Fibroblast of the aortic adventitia (primary cell): ENCODE measurements around the gene ZNF423. TPM values are rescaled to one million over a fixed set of nuclear protein-coding genes. Genes with fewer than 3 reads are reported as not detected.
A peak's percentile ranks its signal among the peaks of the same experiment; 100 is the strongest.

Experiments used
- DNase-seq: peaks from one replicate; pipeline ENCODE4 v3.0.0-alpha.2; 2010; ENCODE audit warnings: low read depth
- H3K4me3 ChIP-seq: 2 replicates; pipeline ENCODE4 v1.5.1; 2011; ENCODE audit warnings: low read depth, mild to moderate bottlenecking, control low read depth, low read length, moderate library complexity
- total RNA-seq: library from RNA; depleted of rRNA; stranded (reverse); fragments of >200 nt; gene quantifications from 2 replicates; pipeline ENCODE4 v1.2.3, GENCODE V29; 2012; ENCODE audit warnings: low replicate concordance
- TF ChIP-seq, protein P1 (sequence below): IDR thresholded peaks from 2 replicates; pipeline ENCODE4 v1.5.1; 2011; ENCODE audit warnings: mild to moderate bottlenecking, low read length, control low read depth, inconsistent platforms; ENCODE audit not compliant: insufficient read depth

ZNF423 gene
- total RNA-seq, 1 donor: 13.5 TPM

DNA sequence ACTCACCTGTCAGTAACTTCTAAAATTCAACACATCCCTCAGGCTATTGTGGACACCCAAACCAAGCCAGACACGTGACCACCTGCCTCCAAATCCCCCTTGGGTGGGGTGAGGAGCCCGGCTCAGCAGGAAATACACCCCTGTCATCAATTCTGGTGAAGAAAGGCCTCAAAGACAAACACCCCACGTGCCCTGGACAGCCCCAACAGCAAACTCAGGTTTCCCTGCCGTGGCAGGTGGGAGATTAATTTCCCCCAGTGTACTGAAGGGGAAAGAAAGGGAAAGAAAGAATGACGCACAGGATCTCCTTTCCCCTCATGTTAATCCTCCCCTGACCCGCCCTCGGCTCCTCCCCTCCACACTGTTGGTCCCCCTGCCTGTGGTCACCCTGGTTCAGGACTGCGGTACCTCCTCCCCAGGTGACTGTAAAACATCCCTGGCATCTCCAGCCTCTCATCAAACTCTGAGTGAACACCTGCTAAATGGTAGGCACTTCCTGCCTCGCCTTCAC is 98.3 kb downstream of the ZNF423 start:
- no peak overlapping the region for H3K4me3 ChIP-seq
- no peak for DNase-seq
- TF ChIP-seq, protein P1, sequence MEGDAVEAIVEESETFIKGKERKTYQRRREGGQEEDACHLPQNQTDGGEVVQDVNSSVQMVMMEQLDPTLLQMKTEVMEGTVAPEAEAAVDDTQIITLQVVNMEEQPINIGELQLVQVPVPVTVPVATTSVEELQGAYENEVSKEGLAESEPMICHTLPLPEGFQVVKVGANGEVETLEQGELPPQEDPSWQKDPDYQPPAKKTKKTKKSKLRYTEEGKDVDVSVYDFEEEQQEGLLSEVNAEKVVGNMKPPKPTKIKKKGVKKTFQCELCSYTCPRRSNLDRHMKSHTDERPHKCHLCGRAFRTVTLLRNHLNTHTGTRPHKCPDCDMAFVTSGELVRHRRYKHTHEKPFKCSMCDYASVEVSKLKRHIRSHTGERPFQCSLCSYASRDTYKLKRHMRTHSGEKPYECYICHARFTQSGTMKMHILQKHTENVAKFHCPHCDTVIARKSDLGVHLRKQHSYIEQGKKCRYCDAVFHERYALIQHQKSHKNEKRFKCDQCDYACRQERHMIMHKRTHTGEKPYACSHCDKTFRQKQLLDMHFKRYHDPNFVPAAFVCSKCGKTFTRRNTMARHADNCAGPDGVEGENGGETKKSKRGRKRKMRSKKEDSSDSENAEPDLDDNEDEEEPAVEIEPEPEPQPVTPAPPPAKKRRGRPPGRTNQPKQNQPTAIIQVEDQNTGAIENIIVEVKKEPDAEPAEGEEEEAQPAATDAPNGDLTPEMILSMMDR: no peak

DNA sequence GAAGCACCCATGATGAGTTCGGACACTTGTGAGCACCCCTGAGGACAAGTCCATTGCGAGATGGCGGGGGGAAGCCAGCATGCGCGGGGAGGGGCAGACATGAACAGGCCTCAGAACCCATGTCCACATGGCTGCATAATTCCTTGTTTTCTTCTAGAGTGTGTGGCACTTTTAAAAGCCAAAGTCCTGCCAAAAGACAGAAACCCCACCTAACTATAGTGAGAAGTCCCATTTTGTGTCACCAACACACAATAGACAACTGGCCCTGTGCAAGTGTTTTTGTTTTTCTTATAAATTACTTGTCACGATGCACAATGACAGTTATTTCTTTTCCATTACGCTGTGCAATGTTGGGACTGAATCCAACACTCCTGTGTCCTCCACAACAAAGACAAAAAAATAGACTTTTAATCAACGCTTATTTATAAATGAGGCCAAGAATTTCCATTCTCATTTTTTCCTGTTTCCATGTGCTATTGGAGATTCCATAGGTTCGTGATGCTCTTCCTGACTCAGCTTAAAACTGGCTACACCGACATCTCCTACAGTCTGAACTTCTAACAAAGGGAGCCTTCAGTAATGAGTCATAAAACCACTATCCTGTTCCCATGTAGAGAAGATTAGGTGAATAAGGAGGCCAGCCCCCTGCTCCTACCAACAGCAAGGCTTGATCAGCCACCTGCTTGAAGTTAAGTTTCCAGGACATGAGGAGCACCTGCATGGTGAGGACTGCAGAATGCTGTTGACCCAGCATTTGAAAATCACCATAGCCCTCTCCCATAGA is 98.9 kb downstream of the ZNF423 start:
- no peak overlapping the region for H3K4me3 ChIP-seq
- DNase-seq: peak; percentile 31
- TF ChIP-seq, protein P1: no peak

- no peak for DNase-seq
- TF ChIP-seq, protein P1: peak; percentile 0
- H3K4me3 ChIP-seq: no peak overlapping the region
Measured at GRCh38 chr16:49755716-49756505, 100.0 kb downstream of the ZNF423 start.

DNA sequence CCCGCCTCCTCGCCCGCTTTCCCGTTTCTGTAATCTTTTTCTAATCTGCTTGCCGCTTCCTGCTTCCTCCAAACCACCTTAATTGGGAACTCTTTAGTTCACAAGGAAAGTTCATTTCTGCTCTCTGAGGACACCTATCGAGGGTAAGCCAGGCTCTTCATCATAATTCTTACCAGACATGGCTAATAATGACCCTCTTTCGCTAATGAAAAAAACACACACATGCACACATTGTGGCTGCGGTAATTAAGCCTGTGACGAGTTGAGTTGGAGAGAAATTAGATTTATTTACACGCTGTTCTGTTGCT is 100.6 kb downstream of the ZNF423 start:
- peak; percentile 71 for DNase-seq
- TF ChIP-seq, protein P1: peak; percentile 78
- peak overlapping the region; percentile 48 for H3K4me3 ChIP-seq

DNA sequence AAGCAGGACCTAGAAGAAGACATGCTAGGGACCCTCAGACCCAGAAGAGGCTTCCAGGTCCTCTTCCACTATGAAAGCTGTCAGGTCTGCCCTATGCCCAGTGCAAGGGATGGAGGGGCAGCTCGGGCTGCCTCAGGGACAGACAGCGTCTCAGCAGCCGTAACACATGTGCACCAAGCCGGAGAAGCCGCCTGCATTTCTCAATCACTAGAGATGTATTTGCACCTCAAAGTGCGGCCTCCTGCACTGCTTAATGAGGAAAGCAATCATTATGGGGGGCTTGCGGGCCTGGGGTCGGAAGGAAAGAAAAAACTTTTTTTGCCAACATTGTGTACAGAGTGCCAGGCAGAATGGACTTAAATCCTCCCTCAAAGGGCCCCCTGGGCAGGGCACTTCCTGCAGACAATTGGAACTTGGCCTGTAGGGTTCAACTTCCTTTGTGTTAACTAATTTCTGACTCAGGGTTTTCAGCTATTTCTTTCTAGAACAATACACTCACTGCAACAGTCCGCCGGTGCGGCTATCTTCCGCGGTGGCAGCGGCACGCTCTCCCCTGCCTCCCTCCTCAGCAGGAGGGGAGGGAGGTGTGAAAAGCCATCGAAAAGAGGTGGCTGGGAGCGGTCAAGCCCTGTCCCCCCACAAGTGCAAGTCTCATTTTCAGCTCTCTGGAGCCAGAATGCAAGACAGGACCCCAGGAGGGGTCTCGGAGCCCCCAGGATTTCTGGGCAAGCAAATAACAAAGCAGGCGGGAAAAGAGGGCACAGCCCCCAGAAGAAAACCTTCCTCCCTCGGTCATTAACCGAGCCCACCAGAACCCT is 101.2 kb downstream of the ZNF423 start:
- DNase-seq: peak; percentile 52
- TF ChIP-seq, protein P1: peak; percentile 1
- peak overlapping the region; percentile 48 for H3K4me3 ChIP-seq

GRCh38 chr16:49750341-49751000 is 105.4 kb downstream of the ZNF423 start:
- TF ChIP-seq, protein P1: no peak
- peak; percentile 28 for DNase-seq
- H3K4me3 ChIP-seq: no peak overlapping the region
